Keratinocyte (primary cell): ENCODE measurements around the gene ISOC2. TPM values are rescaled to one million over a fixed set of nuclear protein-coding genes. Genes with fewer than 3 reads are reported as not detected.
"Not testable (repeated sequence)": the region's sequence is repeated elsewhere in the genome, so short reads cannot be mapped to it uniquely, and the experiment has no call there.

ENCODE experiments used
- DNase-seq: peaks from one replicate; pipeline ENCODE4 v3.0.0-alpha.2; 2011; ENCODE audit warnings: low read depth, missing footprints, low spot score
- FAIRE-seq: peaks from 2 replicates; lab custom pipeline; 2011; peaks lifted over from hg19 to GRCh38; lab: Jason Lieb, UNC
- H2AFZ ChIP-seq: 2 replicates; pipeline ENCODE4 v1.6.0; 2012; ENCODE audit warnings: low read length, control low read depth, inconsistent platforms; ENCODE audit not compliant: control insufficient read depth
- H3K27ac ChIP-seq: 2 replicates; pipeline ENCODE4 v1.5.1; 2011; ENCODE audit warnings: low read length; ENCODE audit not compliant: control insufficient read depth, insufficient read depth
- H3K27me3 ChIP-seq: 3 replicates; pipeline ENCODE4 v1.6.0; 2011; ENCODE audit warnings: low read length; ENCODE audit not compliant: control insufficient read depth, insufficient read depth; ENCODE audit errors: extremely low read depth
- H3K36me3 ChIP-seq, 2 experiments: 2 replicates in 1 of 2; 3 replicates in 1 of 2; pipeline ENCODE4 v1.5.1; 2011; ENCODE audit warnings: low read length in 2 of 2, mild to moderate bottlenecking in 1 of 2; ENCODE audit not compliant: control insufficient read depth in 2 of 2, insufficient read depth in 2 of 2; ENCODE audit errors: extremely low read depth in 1 of 2
- H3K4me1 ChIP-seq: 3 replicates; pipeline ENCODE4 v1.5.1; 2011; ENCODE audit warnings: low read length; ENCODE audit not compliant: control insufficient read depth, insufficient read depth; ENCODE audit errors: extremely low read depth
- H3K4me2 ChIP-seq: 3 replicates; pipeline ENCODE4 v1.6.0; 2011; ENCODE audit warnings: low read depth, low read length; ENCODE audit not compliant: control insufficient read depth, insufficient read depth; ENCODE audit errors: extremely low read depth
- H3K4me3 ChIP-seq, 3 experiments: fragments of 200-600 bp in 1 of 3; sonication (generic) in 1 of 3; 2 replicates in 2 of 3; 3 replicates in 1 of 3; pipeline ENCODE4 v1.5.1; 2011 to 2016; ENCODE audit warnings: low read length in 3 of 3, mild to moderate bottlenecking in 3 of 3, control low read depth in 2 of 3, inconsistent platforms in 1 of 3, low read depth in 1 of 3, mixed read lengths in 1 of 3, mixed run types in 1 of 3, moderate library complexity in 1 of 3; ENCODE audit not compliant: control insufficient read depth in 2 of 3, insufficient read depth in 2 of 3; ENCODE audit errors: extremely low read depth in 1 of 3
- H3K79me2 ChIP-seq: 2 replicates; pipeline ENCODE4 v1.6.0; 2012; ENCODE audit warnings: low read length; ENCODE audit not compliant: control insufficient read depth, insufficient read depth
- H3K9ac ChIP-seq: 3 replicates; pipeline ENCODE4 v1.6.0; 2011; ENCODE audit warnings: low read length; ENCODE audit not compliant: control insufficient read depth, insufficient read depth; ENCODE audit errors: extremely low read depth
- H3K9me1 ChIP-seq: 3 replicates; pipeline ENCODE4 v1.6.0; 2011; ENCODE audit warnings: low read length; ENCODE audit not compliant: control insufficient read depth, insufficient read depth; ENCODE audit errors: extremely low read depth
- H3K9me3 ChIP-seq: 2 replicates; pipeline ENCODE4 v1.5.1; 2012; ENCODE audit warnings: low read depth, low read length; ENCODE audit not compliant: control insufficient read depth
- H4K20me1 ChIP-seq: 3 replicates; pipeline ENCODE4 v1.6.0; 2011; ENCODE audit warnings: low read length; ENCODE audit not compliant: control insufficient read depth, insufficient read depth; ENCODE audit errors: extremely low read depth
- EZH2 ChIP-seq: IDR thresholded peaks from one replicate; pipeline ENCODE4 v1.6.1; 2012; ENCODE audit warnings: inconsistent platforms, mild to moderate bottlenecking, low read length, moderate library complexity
- dilution Hi-C: fragments of 300-500 bp; cut with MboI; formaldehyde crosslinking; loops from one replicate; pipeline ENCODE4 v1.7.0; 2020; ENCODE audit warnings: low sequenced_read_pairs; ENCODE audit not compliant: extremely low pct_ligation_motif_present
- polyA plus RNA-seq, 5 experiments: library from polyadenylated mRNA; depleted of rRNA in 3 of 5; stranded (reverse) in 3 of 5; stranded (forward) in 1 of 5; unstranded in 1 of 5; fragments of >200 nt; gene quantifications; 1 replicate in 1 of 5; 2 replicates in 3 of 5; 3 replicates in 1 of 5; pipeline versions ENCODE4 v1.2.1 to v1.2.3, GENCODE V29; 2011 to 2012; ENCODE audit warnings: missing spikeins in 2 of 5, low read depth in 1 of 5, low replicate concordance in 1 of 5
- TF ChIP-seq, protein P1 (sequence below), 3 experiments: IDR thresholded peaks in 1 of 3; conservative IDR thresholded peaks in 1 of 3; optimal IDR thresholded peaks in 1 of 3; 2 replicates in 2 of 3; 3 replicates in 1 of 3; pipeline versions ENCODE3 to v1.5.1; 2011; ENCODE audit warnings: low read length in 3 of 3, mild to moderate bottlenecking in 3 of 3, moderate library complexity in 2 of 3, control low read depth in 1 of 3, inconsistent platforms in 1 of 3; ENCODE audit not compliant: insufficient read depth in 2 of 3; ENCODE audit errors: extremely low read depth in 1 of 3

The ISOC2 gene
- polyA plus RNA-seq, 1 donor (not counting 4 experiments of a cell fraction or from before 2014, with no cell fraction given) = 24.5 TPM

- Histone ChIP-seq H3K79me2 (no peaks in the 10 kb centered on the region), H3K27ac (no peak overlapping the region), H3K9me3 (no peaks in the 10 kb centered on the region), H3K4me1 (peaks cover 4% of the 10 kb centered on the region), H3K9ac (no peak overlapping the region), H3K36me3 (no peaks in the 10 kb centered on the region), H4K20me1 (no peaks in the 10 kb centered on the region), H3K27me3 (peaks cover 9% of the 10 kb centered on the region), H3K4me3 (no peak overlapping the region), H3K4me2 (no peak overlapping the region), H3K9me1 (no peaks in the 10 kb centered on the region), H2AFZ (no peak overlapping the region)
- dilution Hi-C loops = no loop called here
- no peak for FAIRE-seq
- no peak for DNase-seq
- no peak for TF ChIP-seq EZH2
- TF ChIP-seq, protein P1, sequence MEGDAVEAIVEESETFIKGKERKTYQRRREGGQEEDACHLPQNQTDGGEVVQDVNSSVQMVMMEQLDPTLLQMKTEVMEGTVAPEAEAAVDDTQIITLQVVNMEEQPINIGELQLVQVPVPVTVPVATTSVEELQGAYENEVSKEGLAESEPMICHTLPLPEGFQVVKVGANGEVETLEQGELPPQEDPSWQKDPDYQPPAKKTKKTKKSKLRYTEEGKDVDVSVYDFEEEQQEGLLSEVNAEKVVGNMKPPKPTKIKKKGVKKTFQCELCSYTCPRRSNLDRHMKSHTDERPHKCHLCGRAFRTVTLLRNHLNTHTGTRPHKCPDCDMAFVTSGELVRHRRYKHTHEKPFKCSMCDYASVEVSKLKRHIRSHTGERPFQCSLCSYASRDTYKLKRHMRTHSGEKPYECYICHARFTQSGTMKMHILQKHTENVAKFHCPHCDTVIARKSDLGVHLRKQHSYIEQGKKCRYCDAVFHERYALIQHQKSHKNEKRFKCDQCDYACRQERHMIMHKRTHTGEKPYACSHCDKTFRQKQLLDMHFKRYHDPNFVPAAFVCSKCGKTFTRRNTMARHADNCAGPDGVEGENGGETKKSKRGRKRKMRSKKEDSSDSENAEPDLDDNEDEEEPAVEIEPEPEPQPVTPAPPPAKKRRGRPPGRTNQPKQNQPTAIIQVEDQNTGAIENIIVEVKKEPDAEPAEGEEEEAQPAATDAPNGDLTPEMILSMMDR (optimal IDR thresholded peaks at IDR 0.05 in 1 of 3, IDR thresholded peaks at IDR 0.05 in 1 of 3, conservative IDR thresholded peaks at IDR 0.05 in 1 of 3; ENCODE audit: extremely low read depth in 1 of 3, insufficient read depth in 2 of 3, low read length in 3 of 3) = no peak
Observed at GRCh38 chr19:55423225-55424005, 38.0 kb downstream of the ISOC2 start.

GRCh38 chr19:55421281-55421680 lies 40.2 kb downstream of the ISOC2 start:
- dilution Hi-C loops, H4K20me1 ChIP-seq, H3K4me2 ChIP-seq, H3K4me1 ChIP-seq, H3K9ac ChIP-seq, H2AFZ ChIP-seq, H3K27me3 ChIP-seq, FAIRE-seq, H3K36me3 ChIP-seq, H3K4me3 ChIP-seq, DNase-seq, H3K27ac ChIP-seq, H3K9me1 ChIP-seq, H3K9me3 ChIP-seq, H3K79me2 ChIP-seq: not testable (repeated sequence)
